Activated T-cell treated with anti-CD3 and anti-CD28 coated beads for 48 hours (primary cell): ENCODE data around the gene MOSPD3.
A peak's percentile ranks its signal among the peaks of the same experiment; 100 is the strongest.

Source experiments
- DNase-seq: peaks from one replicate; pipeline ENCODE4 v3.0.0-alpha.2; 2020; ENCODE audit warnings: low read depth

MOSPD3 gene

GRCh38 chr7:100575746-100576383 lies 36.5 kb upstream of the MOSPD3 start:
- DNase-seq = no peak

- DNase-seq = no peak
Measured at GRCh38 chr7:100576384-100576993, 35.9 kb upstream of the MOSPD3 start.

GRCh38 chr7:100577103-100577502 lies 35.2 kb upstream of the MOSPD3 start:
- DNase-seq = no peak

DNA sequence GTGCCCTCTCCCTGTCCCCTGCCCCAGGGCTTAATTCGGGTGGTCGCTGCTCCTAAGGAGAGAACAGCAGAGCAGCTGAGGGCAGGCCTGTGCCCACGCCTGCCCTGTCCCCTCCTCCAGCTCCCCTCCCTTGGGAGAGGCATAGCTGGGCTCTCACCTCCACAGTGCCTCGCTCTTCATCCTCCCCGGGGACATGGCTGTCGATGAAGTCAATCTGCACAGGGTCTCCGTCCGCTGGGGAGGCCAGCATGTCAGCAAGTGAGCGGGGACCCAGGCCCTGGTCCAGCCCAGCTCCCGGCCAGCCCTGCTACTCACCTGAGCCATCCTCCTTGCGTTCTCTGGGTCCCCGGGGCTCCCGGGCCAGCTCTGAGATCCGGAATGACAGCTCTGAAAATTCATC lies 34.8 kb upstream of the MOSPD3 start:
- DNase-seq = no peak

DNA sequence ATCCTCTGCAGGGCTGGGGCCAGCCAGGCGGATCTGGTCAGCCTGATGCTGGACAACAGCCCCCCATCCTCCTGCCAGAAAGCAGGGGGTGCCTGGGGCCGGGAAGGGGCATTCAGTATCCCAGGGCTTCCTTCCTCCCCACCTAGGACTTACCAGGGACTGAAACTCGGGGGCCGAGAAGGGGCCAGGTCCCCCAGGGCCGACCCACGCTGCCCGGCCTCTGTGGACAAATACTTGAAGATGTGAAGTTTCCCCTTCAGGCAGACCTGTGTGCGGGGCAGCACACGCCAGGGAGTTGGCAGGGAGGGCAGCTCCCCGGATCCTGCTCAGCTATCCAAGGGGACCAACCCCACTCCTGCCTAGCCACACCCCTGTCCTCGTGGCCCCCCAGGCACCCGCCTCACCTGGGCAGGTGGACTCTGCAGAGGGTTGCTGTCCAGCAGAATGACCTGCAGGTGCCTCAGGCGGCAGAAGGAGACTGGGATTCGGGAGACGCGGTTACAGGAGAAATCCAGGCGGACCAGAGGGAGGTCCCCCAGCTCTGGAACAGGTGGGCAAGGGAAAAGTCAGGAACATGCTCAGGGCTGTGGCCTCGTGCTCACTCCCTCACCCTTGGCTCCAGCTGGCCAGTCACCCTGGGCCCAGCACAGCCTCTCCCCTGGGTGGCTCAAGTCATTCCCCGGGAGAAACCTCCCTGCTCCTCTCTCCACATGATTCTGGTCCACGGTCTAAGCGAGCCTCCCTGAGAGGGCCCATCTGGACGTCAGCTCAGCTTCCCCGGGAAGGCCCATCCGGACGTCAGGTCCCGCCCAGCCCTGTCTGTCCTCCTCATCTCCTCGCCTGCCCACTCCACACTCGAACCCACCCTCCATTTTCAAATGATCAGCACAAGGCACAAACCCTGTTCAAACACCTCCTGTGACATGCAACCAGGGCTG lies 33.8 kb upstream of the MOSPD3 start:
- no peak for DNase-seq

GRCh38 chr7:100580466-100581283 lies 31.7 kb upstream of the MOSPD3 start:
- no peak for DNase-seq

GRCh38 chr7:100582041-100582579 lies 30.2 kb upstream of the MOSPD3 start:
- DNase-seq = no peak

DNA sequence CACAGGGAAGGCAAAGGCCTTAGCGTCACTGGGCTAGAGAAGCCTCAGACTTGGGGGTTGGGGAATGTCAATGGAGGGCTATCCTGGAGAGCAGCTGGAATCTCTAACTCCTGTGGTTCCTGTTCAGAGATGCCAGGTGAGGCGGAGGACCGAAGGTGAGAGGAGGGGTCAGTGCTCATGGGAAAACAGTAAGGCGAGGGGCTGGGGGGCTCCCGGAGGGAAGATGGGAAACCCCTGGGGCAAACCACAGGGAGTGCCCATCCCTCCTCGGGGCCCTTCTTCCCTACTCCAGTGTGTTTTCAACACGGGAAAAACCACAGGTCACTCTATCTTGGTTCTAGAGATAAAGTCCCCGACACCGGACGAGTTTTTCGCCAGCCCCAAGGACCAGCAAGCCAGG lies 29.7 kb upstream of the MOSPD3 start:
- DNase-seq = no peak

DNA sequence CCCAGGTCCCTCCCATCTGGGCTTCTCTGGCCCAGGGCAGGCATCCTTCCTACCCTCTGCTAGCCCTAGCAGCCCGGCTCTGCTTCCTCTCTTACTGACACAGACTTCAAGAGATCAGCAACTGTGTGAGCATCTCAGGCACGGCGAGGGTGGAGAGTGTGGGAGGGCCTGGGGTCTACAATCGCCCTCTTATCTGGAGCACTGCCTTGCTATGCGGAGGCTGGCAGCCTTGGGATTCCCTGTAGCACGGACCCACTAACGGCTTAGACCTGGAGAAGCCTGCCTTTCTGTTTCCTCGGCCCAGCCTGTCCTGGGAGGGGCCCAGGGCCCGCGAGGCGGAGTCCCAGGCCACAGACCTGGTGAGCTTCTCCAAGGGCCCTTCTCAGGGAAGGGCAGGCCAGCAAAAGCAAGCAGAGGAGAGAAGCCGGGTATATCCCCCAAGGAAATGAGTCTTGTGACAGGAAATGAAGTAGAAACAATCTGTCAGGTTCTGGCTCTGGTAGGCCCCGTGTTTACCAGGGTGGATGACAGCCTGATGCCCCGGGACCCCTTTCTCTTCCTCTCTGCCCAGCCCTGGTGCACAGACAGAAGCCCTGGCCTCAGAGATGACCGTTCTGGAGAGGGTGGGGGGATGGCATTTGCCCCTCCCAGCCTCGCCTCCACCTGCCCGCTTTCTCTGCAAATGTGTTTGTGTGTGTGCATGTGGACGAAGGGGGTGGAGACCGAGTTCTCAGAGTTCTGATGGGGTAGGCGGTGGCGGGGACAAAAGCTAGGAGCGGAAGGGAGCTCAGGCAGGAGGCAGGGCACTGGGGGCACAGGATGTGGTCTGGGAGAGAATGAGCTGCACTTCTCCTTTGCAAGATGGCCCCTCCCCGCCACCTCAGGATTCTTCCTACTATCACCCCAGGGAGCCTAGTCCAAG lies 28.9 kb upstream of the MOSPD3 start:
- DNase-seq = peak; percentile 65

- DNase-seq = no peak
Measured at GRCh38 chr7:100584054-100584682, 28.2 kb upstream of the MOSPD3 start.

DNA sequence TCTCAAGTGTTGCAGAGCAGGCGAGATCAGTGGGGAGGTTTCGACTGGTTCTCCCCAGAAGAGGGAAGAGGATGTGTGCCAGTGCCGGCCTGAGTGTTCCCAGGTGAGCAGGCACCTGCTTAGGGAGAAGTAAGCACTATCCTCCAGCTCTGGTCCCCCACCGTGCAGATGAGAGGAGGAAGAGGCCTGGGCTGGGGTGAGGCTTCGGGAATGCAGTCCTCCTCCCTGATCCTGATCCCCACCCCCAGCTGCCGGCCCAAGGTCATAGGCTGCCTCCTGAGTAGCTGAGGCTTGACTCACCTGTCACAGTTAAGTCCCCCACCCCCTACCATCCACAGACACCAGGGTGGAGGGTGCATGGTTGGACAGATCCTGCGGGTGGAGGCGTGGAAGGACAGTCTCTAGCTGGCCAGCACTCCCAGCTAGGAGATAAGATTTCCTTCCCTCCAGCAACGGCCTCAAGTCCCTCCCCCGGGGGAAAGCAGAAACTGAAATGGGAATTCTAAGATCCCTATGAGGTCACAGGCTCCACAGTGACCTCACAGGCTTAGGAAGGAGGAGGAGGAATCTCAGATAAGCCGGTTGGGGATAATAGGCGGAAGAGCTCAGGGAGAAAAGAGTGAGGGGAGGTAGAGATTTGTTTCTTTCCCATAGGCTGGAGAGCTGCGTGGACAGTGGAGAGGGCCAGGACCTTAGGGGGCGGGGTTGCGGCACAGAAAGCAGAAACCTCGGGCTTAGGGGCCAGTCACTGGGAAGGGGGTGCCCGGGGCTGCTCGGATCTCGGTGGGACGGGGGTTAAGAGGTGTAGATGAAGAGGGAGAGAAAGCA lies 27.4 kb upstream of the MOSPD3 start:
- no peak for DNase-seq

DNA sequence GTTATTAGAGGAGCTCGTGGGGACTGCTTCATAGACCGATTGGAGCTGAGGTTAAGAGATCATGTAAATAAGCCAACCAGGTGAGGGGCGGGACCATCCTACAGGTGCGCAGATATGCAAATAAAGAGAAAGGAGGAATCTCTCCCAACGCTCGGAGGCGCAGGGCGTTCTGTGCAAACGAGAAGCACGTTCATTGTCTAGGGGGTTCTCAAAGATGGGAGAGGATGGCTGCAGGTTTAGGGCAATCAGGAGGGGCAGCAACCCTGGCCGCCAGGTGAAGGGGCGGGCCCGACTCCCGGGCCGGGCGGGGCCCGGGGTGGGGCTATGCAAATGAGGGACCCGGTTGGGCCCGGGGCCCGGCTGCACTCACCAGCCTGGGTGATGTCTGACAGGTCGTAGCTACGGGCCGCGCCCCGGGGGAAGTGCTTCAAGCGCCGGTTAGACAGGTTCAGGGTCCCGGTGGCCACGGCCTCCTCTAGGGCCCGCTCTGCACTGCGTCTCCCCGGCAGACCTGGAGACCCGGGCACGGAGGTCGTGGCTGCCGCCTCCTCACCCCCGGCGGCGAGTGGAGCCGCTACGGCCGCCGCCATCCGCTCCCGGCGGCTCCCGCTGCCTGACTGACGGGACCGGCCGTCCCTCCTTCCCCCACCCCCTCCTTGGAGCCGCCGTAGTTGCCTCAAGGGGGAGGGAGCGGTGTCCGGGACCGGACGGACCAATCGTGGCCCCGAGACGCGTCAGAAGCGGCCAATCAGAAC lies 26.7 kb upstream of the MOSPD3 start, which contains the start of gene LRCH4:
Gene LRCH4 (minus strand): TSS at position 619 of the 755 bp plus-strand sequence. CDS start 29 bp downstream, at position 590.
- DNase-seq = peak; percentile 58

DNA sequence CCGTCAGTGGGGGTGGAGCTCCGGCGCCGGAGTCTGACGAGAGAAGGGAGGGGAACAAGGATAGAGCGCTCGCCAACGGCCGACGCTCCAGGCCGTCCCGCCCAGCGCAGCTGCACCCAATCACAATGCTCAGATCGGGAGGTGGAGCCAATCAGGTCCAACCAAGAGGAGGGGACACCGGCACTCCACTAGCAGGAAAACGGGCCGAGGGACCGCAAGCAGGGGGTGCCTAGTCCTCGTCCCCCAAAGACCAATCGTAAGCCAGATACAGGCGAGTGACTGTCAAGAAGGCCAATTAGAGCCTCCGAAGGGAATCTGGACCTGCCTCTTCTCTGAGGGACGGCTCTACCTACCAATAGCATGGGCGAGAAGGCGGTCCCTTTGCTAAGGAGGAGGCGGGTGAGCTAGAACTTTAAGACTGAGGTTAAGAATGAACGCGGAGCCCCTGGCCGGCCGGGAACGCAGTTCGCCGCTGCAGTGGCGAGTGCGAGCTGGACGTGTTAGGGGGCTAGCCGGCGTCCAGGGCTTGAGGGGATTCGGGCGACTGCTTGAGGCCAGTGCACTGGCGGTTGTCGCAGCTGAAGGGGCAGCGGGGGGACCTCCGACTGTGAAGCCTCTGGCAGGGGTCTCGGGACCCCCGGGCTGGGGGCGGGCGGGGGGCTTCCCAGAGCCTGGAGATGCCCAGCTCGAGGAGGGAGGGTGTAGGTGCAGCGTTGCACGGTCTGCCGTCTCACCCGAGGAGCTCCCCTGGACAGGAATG lies 25.9 kb upstream of the MOSPD3 start, which contains the start of gene FBXO24:
Gene FBXO24 (plus strand): TSS at position 63 of the 760 bp plus-strand sequence. CDS start 298 bp downstream, at position 361.
- DNase-seq = peak; percentile 98

DNA sequence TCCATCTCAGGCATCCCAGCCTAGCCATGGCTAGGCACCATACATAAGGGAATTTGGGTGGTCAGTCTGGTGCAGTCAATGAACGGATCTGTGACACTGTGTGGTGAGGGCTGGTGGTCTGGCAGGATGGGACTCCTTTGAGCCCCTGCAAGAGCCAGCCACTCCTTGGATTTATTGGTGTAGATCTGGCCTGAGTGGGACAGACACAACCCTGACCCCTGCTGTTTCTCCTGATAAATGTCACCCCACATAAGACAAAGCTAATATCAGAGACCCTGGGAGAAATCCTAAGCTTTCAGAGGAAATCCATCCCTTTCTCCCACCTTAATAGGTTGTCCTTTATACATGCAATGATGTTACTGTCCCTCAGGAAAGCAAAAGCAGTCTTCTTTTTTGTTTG lies 23.9 kb upstream of the MOSPD3 start:
- no peak for DNase-seq

DNA sequence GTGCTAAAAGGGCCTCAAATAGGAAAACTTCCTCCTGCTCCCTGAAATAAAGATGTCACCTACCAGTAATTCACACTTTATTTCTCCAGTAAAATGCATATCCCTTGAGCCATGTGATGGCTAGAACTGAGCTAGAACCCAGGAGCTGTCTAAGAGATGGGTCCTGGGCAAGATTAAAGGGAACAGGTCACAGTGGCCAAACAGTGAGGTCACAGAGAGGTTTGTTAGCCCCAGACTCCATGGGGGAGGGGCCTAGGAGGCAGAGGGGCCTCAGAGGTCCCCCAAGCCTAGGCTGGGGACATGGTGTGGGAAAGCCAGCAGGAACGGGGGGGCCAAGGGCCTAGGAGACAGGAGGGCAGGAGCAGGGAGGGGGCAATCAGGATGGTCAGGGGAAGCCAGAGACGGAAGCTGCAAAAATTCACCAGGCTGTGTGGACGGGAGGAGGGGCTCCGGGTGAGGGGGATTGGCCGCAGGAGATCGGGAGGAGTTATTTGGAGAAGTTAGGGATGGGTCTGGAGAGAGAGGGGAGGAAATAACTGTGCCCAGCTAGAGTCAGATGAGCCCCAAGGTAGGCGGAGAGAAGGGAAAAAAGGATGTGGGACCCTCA lies 22.9 kb upstream of the MOSPD3 start:
- DNase-seq = no peak

DNA sequence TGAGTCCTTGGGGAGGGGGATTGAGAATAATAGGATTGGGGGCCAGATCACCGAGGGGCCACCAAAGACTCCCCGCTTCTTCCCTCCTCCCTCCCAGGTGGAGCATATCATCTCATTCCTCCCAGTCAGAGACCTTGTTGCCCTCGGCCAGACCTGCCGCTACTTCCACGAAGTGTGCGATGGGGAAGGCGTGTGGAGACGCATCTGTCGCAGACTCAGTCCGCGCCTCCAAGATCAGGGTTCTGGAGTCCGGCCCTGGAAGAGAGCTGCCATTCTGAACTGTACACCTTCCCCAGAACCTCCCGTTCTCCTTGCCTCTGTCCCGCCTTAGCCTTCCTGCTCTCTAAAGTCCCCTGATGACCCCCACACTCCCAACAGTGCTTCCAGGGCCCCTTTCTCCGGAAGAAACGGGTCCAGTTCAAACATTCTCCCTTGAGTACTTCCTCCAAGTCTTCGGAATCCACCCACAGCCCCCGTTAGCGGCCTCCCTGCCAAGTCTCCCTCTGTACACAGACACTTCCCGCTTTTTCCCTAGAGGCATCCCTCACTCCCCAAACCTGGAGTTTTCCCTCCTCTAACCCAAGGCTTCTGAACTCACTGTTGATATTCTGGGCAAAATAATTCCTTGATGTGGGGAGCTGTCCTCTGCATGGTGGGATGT lies 22.1 kb upstream of the MOSPD3 start:
- DNase-seq = no peak

- no peak for DNase-seq
Measured at GRCh38 chr7:100591596-100591995, 20.7 kb upstream of the MOSPD3 start.
